Adrenal gland (tissue), 5 donors: ENCODE data around the gene TTLL5.

ENCODE experiments used
- POLR2A ChIP-seq, 2 donors: fragments of 450-650 bp; IDR thresholded peaks; one replicate each; pipeline ENCODE4 v1.6.1; 2017; ENCODE audit warnings: antibody characterized with exemption in 2 of 2, mild to moderate bottlenecking in 2 of 2, moderate library complexity in 1 of 2
- TF ChIP-seq, protein P1 (sequence below), 6 experiments: fragments of 450-650 bp in 4 of 6; fragments of 200-600 bp in 2 of 6; sonication (generic) in 1 of 6; IDR thresholded peaks; 1 replicate in 5 of 6; 2 replicates in 1 of 6; pipeline versions ENCODE4 v1.5.1 to v1.8.0; 2016 to 2021; ENCODE audit warnings: antibody characterized with exemption in 6 of 6, mild to moderate bottlenecking in 2 of 6, moderate library complexity in 1 of 6
- donor health status: DM: no; HTN: no; CAD: no.

DNA sequence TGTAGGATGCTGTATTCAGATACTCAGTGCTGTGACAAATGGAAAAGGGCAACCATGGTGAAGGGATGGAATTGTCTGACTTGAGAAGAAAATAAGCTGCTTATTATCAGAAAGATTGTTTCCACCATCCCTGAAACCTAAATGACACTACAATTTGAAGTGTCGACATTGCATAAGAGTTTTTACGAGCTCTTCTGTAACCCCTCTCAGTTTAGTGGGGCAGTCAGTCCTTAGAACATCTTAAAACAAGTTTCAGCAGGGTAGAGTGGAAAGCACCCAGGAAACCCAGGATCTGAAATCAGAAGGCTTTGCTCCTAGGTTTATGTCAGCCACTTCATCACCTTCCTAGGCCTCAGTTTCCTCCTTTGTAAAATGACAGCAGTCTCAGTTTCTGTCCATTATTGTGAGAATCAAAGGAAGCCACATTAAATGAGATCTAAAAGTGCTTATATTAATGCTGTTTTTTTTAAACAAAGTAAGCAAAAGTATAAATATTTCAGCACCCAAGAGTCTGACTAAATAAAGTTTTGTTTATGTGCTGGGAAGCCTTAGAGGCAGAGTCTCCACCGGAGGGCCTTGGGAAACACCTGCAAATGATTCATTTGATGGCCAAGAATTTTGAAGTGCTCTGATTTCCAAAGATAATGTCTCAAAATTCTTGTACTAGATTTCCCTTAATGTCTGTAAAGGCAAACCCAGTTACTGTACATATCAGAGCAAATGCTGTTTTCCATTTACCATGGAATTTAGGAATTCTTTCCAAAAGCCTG, 326.3 kb downstream of the TTLL5 start:
- TF ChIP-seq, protein P1, sequence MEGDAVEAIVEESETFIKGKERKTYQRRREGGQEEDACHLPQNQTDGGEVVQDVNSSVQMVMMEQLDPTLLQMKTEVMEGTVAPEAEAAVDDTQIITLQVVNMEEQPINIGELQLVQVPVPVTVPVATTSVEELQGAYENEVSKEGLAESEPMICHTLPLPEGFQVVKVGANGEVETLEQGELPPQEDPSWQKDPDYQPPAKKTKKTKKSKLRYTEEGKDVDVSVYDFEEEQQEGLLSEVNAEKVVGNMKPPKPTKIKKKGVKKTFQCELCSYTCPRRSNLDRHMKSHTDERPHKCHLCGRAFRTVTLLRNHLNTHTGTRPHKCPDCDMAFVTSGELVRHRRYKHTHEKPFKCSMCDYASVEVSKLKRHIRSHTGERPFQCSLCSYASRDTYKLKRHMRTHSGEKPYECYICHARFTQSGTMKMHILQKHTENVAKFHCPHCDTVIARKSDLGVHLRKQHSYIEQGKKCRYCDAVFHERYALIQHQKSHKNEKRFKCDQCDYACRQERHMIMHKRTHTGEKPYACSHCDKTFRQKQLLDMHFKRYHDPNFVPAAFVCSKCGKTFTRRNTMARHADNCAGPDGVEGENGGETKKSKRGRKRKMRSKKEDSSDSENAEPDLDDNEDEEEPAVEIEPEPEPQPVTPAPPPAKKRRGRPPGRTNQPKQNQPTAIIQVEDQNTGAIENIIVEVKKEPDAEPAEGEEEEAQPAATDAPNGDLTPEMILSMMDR (IDR thresholded peaks at IDR 0.05): no peak
- no peak for TF ChIP-seq POLR2A (IDR thresholded peaks at IDR 0.05)
